Esophagus muscularis mucosa (tissue), 4 donors: Measurements from ENCODE around the gene SULF2. TPM values are rescaled to one million over a fixed set of nuclear protein-coding genes. Genes with fewer than 3 reads are reported as not detected.

Experiments
- DNase-seq: peaks from one replicate; pipeline ENCODE4 v3.0.0-alpha.2; 2017; ENCODE audit errors: extremely low spot score
- H3K27ac ChIP-seq, 4 donors: fragments of 200-600 bp; sonication (generic); replicated peaks in 1 of 4; 1 replicate in 3 of 4; 2 replicates in 1 of 4; pipeline ENCODE4 v1.5.1; 2016 to 2019; ENCODE audit warnings: mild to moderate bottlenecking in 1 of 4
- H3K27me3 ChIP-seq, 4 donors: fragments of 200-600 bp; sonication (generic); one replicate each; pipeline versions ENCODE4 v1.5.1 to v1.6.0; 2016 to 2019
- H3K36me3 ChIP-seq, 4 donors: fragments of 200-600 bp; sonication (generic); one replicate each; pipeline ENCODE4 v1.5.1; 2016 to 2019
- H3K4me1 ChIP-seq, 4 donors: fragments of 200-600 bp; sonication (generic); one replicate each; pipeline ENCODE4 v1.5.1; 2016 to 2019
- H3K4me3 ChIP-seq, 4 donors: fragments of 200-600 bp; sonication (generic); 1 replicate in 2 of 4; 2 replicates in 2 of 4; pipeline ENCODE4 v1.5.1; 2016 to 2019; ENCODE audit warnings: mild to moderate bottlenecking in 4 of 4, moderate library complexity in 1 of 4
- H3K9me3 ChIP-seq, 4 donors: fragments of 200-600 bp; sonication (generic); 1 replicate in 3 of 4; 2 replicates in 1 of 4; pipeline ENCODE4 v1.5.1; 2016 to 2019
- EP300 ChIP-seq: sonication (generic); formaldehyde crosslinking; IDR thresholded peaks from one replicate; pipeline ENCODE4 v1.6.1; 2017; ENCODE audit warnings: antibody characterized with exemption
- POLR2A ChIP-seq: fragments of 450-650 bp; IDR thresholded peaks from one replicate; pipeline ENCODE4 v1.6.1; 2017; ENCODE audit warnings: antibody characterized with exemption, moderate library complexity, mild to moderate bottlenecking, low read depth
- POLR2AphosphoS5 ChIP-seq, 2 donors: sonication (generic); formaldehyde crosslinking; IDR thresholded peaks; one replicate each; pipeline ENCODE4 v1.6.1; 2017; ENCODE audit warnings: antibody characterized with exemption in 2 of 2
- WGBS: methylation state at CpG from one replicate; pipeline ENCODE4 v1.1.5; 2018; 5-methylcytosine and 5-hydroxymethylcytosine counted together
- intact Hi-C: fragments of 100-400 bp; cut with DNase I; formaldehyde crosslinking; loops from one replicate; pipeline ENCODE4 v1.15.1; 2023
- total RNA-seq, 4 donors: library from RNA; depleted of rRNA; stranded (reverse); fragments of >200 nt; gene quantifications; one replicate each; pipeline versions ENCODE4 v1.1.0 to v1.2.1, GENCODE V29; 2016
- TF ChIP-seq, protein P1 (sequence below), 3 experiments: fragments of 200-600 bp in 2 of 3; fragments of 450-650 bp in 1 of 3; sonication (generic) in 2 of 3; IDR thresholded peaks; one replicate each; pipeline ENCODE4 v1.5.1; 2017 to 2019; ENCODE audit warnings: antibody characterized with exemption in 3 of 3, mild to moderate bottlenecking in 2 of 3, moderate library complexity in 1 of 3

SULF2 gene
- total RNA-seq, 4 donors from 2014 or later = 78.7 to 243 (median 138) TPM

GRCh38 chr20:47816487-47817451 lies 31.5 kb upstream of the SULF2 start:
- no peak for TF ChIP-seq POLR2A
- TF ChIP-seq, protein P1, sequence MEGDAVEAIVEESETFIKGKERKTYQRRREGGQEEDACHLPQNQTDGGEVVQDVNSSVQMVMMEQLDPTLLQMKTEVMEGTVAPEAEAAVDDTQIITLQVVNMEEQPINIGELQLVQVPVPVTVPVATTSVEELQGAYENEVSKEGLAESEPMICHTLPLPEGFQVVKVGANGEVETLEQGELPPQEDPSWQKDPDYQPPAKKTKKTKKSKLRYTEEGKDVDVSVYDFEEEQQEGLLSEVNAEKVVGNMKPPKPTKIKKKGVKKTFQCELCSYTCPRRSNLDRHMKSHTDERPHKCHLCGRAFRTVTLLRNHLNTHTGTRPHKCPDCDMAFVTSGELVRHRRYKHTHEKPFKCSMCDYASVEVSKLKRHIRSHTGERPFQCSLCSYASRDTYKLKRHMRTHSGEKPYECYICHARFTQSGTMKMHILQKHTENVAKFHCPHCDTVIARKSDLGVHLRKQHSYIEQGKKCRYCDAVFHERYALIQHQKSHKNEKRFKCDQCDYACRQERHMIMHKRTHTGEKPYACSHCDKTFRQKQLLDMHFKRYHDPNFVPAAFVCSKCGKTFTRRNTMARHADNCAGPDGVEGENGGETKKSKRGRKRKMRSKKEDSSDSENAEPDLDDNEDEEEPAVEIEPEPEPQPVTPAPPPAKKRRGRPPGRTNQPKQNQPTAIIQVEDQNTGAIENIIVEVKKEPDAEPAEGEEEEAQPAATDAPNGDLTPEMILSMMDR (IDR thresholded peaks at IDR 0.05) = no peak
- TF ChIP-seq POLR2AphosphoS5 (IDR thresholded peaks at IDR 0.05) = no peak
- no peak for TF ChIP-seq EP300
- intact Hi-C loops = loop anchor here (10.0 kb wide), 1 partner anchor 78 kb away; no protein-coding TSS in a partner anchor
- no peaks in the 10 kb centered on the region for H3K4me1 ChIP-seq
- no peak overlapping the region for H3K4me3 ChIP-seq
- 54% methylated on average over 5 of the region's 5 CpGs for WGBS
- DNase-seq = no peak
- H3K27me3 ChIP-seq = peaks cover 0 to 6% (median 0%) of the 10 kb centered on the region in 4 donors
- no peak overlapping the region for H3K27ac ChIP-seq
- H3K36me3 ChIP-seq = no peaks in the 10 kb centered on the region
- peaks cover 0 to 6% (median 1%) of the 10 kb centered on the region in 4 donors for H3K9me3 ChIP-seq

DNA sequence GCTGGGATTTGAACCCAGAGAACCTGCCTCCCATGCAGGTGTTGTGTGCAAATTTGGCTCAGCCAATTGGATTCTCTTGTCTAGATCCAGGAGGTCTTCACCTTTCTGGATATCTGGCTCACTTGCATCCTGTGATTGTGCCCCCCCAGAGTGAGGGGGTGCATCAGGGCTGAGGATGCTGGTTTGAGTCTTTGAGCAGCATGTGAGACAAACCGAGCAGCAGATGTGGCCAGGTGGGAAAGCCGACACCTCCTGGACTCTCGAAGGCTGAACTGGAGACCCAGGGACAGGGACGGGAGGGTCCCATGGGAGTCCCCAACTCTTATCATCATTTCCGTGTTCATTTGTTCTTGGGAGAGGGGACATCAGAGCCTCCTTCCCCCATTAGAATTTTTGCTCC lies 30.6 kb upstream of the SULF2 start:
- peaks cover 0 to 6% (median 1%) of the 10 kb centered on the region in 4 donors for H3K9me3 ChIP-seq
- WGBS = 69% methylated on average over 5 of the region's 5 CpGs
- H3K4me3 ChIP-seq = no peak overlapping the region
- peaks cover 0 to 6% (median 0%) of the 10 kb centered on the region in 4 donors for H3K27me3 ChIP-seq
- no peak for DNase-seq
- intact Hi-C loops = loop anchor here (10.0 kb wide), 1 partner anchor 79 kb away; no protein-coding TSS in a partner anchor
- no peaks in the 10 kb centered on the region for H3K4me1 ChIP-seq
- no peaks in the 10 kb centered on the region for H3K36me3 ChIP-seq
- TF ChIP-seq EP300 = no peak
- TF ChIP-seq POLR2AphosphoS5 (IDR thresholded peaks at IDR 0.05) = no peak
- TF ChIP-seq POLR2A = no peak
- TF ChIP-seq, protein P1 (IDR thresholded peaks at IDR 0.05) = no peak
- H3K27ac ChIP-seq = no peak overlapping the region

GRCh38 chr20:47815416-47815806 lies 30.1 kb upstream of the SULF2 start:
- no peak for TF ChIP-seq EP300
- no peak for TF ChIP-seq POLR2A
- TF ChIP-seq, protein P1 (IDR thresholded peaks at IDR 0.05) = no peak
- no peak for TF ChIP-seq POLR2AphosphoS5 (IDR thresholded peaks at IDR 0.05)
- no peaks in the 10 kb centered on the region for H3K4me1 ChIP-seq
- peaks cover 0 to 6% (median 1%) of the 10 kb centered on the region in 4 donors for H3K9me3 ChIP-seq
- WGBS = 73% methylated on average over 3 of the region's 3 CpGs
- H3K27me3 ChIP-seq = peaks cover 0 to 6% (median 0%) of the 10 kb centered on the region in 4 donors
- H3K4me3 ChIP-seq = no peak overlapping the region
- H3K36me3 ChIP-seq = no peaks in the 10 kb centered on the region
- no peak overlapping the region for H3K27ac ChIP-seq
- no peak for DNase-seq
- intact Hi-C loops = loop anchor here (10.0 kb wide), 1 partner anchor 79 kb away; no protein-coding TSS in a partner anchor

GRCh38 chr20:47814632-47815415 lies 29.5 kb upstream of the SULF2 start:
- H3K27ac ChIP-seq = no peak overlapping the region
- peaks cover 0 to 6% (median 0%) of the 10 kb centered on the region in 4 donors for H3K27me3 ChIP-seq
- DNase-seq = no peak
- no peak overlapping the region for H3K4me3 ChIP-seq
- H3K9me3 ChIP-seq = peaks cover 0 to 6% (median 1%) of the 10 kb centered on the region in 4 donors
- WGBS = 86% methylated on average over 4 of the region's 4 CpGs
- no peaks in the 10 kb centered on the region for H3K36me3 ChIP-seq
- intact Hi-C loops = loop anchor here (10.0 kb wide), 1 partner anchor 80 kb away; no protein-coding TSS in a partner anchor
- H3K4me1 ChIP-seq = no peaks in the 10 kb centered on the region
- TF ChIP-seq POLR2A = no peak
- no peak for TF ChIP-seq POLR2AphosphoS5 (IDR thresholded peaks at IDR 0.05)
- TF ChIP-seq, protein P1 (IDR thresholded peaks at IDR 0.05) = no peak
- no peak for TF ChIP-seq EP300
